Activated CD8-positive, alpha-beta memory T cell treated with anti-CD3 and anti-CD28 coated beads, Interleukin-2, amount 10 ng/mL, durations not matched to agents 7 days and 5 days (primary cell): ENCODE measurements around the gene SLC15A1. TPM values are rescaled to one million over a fixed set of nuclear protein-coding genes. Genes with fewer than 3 reads are reported as not detected.

Source experiments
- ATAC-seq: fragments of 150-1000 bp; cut with Tn5 transposase; one replicate; pipeline ENCODE4 v1.10.0; 2021; ENCODE audit warnings: moderate library complexity
- CTCF ChIA-PET: fragments of 350-600 bp; sonication (Branson Sonifier 250); formaldehyde crosslinking; loops from one replicate; lab custom pipeline; 2021; ENCODE audit warnings: antibody characterized with exemption; lab: Charles Lee
- DNase-seq: peaks from one replicate; pipeline ENCODE4 v3.0.0-alpha.2; 2020
- H3K27ac Mint-ChIP-seq: one replicate; pipeline ENCODE4 v1.8.0; 2021; ENCODE audit warnings: mild to moderate bottlenecking, mixed read lengths
- H3K27me3 Mint-ChIP-seq: one replicate; pipeline ENCODE4 v1.8.0; 2021; ENCODE audit warnings: mixed read lengths
- H3K36me3 Mint-ChIP-seq: one replicate; pipeline ENCODE4 v1.8.0; 2021; ENCODE audit warnings: mild to moderate bottlenecking, mixed read lengths
- H3K4me1 Mint-ChIP-seq: one replicate; pipeline ENCODE4 v1.8.0; 2021; ENCODE audit warnings: mixed read lengths
- H3K4me3 Mint-ChIP-seq: one replicate; pipeline ENCODE4 v1.8.0; 2021; ENCODE audit warnings: mild to moderate bottlenecking, moderate library complexity, mixed read lengths
- H3K9me3 Mint-ChIP-seq: one replicate; pipeline ENCODE4 v1.8.0; 2022; ENCODE audit warnings: low read depth, mixed read lengths
- total RNA-seq, 2 experiments: library from RNA; stranded (reverse); gene quantifications; one replicate each; pipeline ENCODE4 v1.2.3, GENCODE V29; 2021

Gene SLC15A1
- total RNA-seq, 2 experiments from 2014 or later: not detected

DNA sequence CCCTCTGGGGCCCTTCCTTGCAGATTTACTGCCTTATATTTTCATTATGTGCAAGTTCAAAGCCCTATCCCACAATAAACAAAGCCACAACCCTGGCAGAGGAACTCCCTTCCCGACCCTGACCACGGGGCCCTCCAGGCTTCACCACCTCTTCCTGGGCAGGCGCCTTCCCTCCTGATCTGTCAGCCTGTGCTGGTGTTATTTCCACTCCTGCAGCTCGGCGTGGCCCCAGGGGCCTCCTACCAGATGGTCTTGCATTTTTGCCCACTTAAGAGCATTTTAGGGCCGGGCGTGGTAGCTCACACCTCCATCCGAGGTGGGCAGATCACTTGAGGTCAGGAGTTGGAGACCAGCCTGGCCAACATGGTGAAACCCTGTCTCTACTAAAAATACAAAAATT, 22.8 kb downstream of the SLC15A1 start:
- no peaks in the 10 kb centered on the region for H3K9me3 Mint-ChIP-seq
- H3K27ac Mint-ChIP-seq: no peak overlapping the region
- CTCF ChIA-PET: no interaction called here
- no peaks in the 10 kb centered on the region for H3K36me3 Mint-ChIP-seq
- no peaks in the 10 kb centered on the region for H3K27me3 Mint-ChIP-seq
- no peak overlapping the region for H3K4me3 Mint-ChIP-seq
- DNase-seq (no peak), ATAC-seq (no peak)
- H3K4me1 Mint-ChIP-seq: peaks cover 21% of the 10 kb centered on the region

DNA sequence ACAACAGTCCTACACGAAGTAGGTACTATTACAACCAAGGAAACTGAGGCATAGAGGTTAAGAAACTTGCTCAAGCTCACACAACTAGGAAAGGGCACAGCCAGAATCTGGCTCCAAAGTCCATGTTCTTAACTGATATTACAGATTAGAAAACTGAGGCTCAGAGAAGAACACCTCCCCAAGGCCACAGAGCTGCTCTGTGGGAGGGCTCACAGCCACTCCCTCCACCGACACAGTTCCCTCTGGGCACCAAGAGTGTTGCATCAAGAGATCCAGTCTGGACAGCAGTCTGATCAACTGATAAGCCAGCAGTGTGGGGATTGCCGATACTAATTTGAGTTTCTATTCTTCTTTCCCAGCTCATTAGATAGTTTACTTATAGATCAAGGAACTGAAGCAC, 29.5 kb downstream of the SLC15A1 start:
- Mint-ChIP-seq H3K27ac (no peak overlapping the region), H3K27me3 (peaks cover 15% of the 10 kb centered on the region), H3K9me3 (no peaks in the 10 kb centered on the region), H3K36me3 (no peaks in the 10 kb centered on the region), H3K4me3 (no peak overlapping the region), H3K4me1 (no peaks in the 10 kb centered on the region)
- DNase-seq: peak; percentile 29
- no peak for ATAC-seq
- CTCF ChIA-PET: no interaction called here

GRCh38 chr13:98721825-98722510, 30.5 kb downstream of the SLC15A1 start:
- Mint-ChIP-seq H3K36me3 (no peaks in the 10 kb centered on the region), H3K9me3 (no peaks in the 10 kb centered on the region), H3K4me3 (no peak overlapping the region), H3K27ac (no peak overlapping the region), H3K4me1 (no peaks in the 10 kb centered on the region), H3K27me3 (peaks cover 21% of the 10 kb centered on the region)
- CTCF ChIA-PET: no interaction called here
- no peak for ATAC-seq
- DNase-seq: peak; percentile 35

DNA sequence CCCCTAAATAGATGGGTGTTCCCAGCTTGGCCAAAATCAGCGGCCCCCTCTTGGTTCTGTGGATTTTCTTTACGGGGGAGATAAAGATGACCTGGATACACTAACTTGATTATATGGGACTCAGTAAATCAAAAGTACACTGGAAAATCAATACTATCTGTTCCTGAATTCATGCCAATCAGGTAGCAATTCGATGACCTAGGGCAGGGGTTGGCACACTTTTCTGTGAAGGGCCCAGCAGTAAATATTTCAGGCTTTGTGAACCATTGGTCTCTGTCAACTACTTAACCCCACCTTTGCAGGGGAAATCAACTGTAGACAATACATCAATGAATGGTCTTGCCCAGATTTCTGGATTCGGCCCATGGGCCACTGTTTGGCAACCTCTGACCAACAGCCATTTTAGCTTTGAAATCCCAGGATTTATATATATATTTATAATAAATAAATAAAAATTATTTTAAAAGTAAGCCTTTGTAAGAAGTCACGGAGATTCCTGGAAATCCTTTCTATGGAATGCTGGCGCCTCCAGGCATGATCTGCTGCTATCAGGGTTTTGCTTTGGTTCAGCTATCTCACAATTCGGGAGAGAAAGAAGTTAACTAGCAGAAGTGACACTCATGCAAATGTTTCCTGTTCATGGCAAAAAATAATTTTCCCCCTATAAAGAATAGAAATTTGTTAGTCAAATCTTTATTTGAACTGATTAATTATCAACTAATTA, 32.8 kb downstream of the SLC15A1 start:
- CTCF ChIA-PET: no interaction called here
- no peaks in the 10 kb centered on the region for H3K36me3 Mint-ChIP-seq
- H3K4me1 Mint-ChIP-seq: no peaks in the 10 kb centered on the region
- no peaks in the 10 kb centered on the region for H3K9me3 Mint-ChIP-seq
- H3K27ac Mint-ChIP-seq: no peak overlapping the region
- no peak for ATAC-seq
- H3K4me3 Mint-ChIP-seq: no peak overlapping the region
- peak; percentile 12 for DNase-seq
- H3K27me3 Mint-ChIP-seq: peaks cover 25% of the 10 kb centered on the region

- Mint-ChIP-seq H3K27me3 (peaks cover 22% of the 10 kb centered on the region), H3K36me3 (no peaks in the 10 kb centered on the region), H3K27ac (no peak overlapping the region), H3K4me3 (no peak overlapping the region), H3K4me1 (no peaks in the 10 kb centered on the region), H3K9me3 (no peaks in the 10 kb centered on the region)
- CTCF ChIA-PET: no interaction called here
- DNase-seq: peak; percentile 7
- no peak for ATAC-seq
Observed at GRCh38 chr13:98717891-98718290, 34.6 kb downstream of the SLC15A1 start.

GRCh38 chr13:98717256-98717655, 35.2 kb downstream of the SLC15A1 start:
- H3K36me3 Mint-ChIP-seq: no peaks in the 10 kb centered on the region
- H3K9me3 Mint-ChIP-seq: no peaks in the 10 kb centered on the region
- DNase-seq (peak; percentile 14), ATAC-seq (no peak)
- CTCF ChIA-PET: no interaction called here
- H3K4me1 Mint-ChIP-seq: no peaks in the 10 kb centered on the region
- no peak overlapping the region for H3K4me3 Mint-ChIP-seq
- H3K27me3 Mint-ChIP-seq: peaks cover 22% of the 10 kb centered on the region
- no peak overlapping the region for H3K27ac Mint-ChIP-seq

- DNase-seq (peak; percentile 15), ATAC-seq (no peak)
- no peaks in the 10 kb centered on the region for H3K4me1 Mint-ChIP-seq
- no peaks in the 10 kb centered on the region for H3K9me3 Mint-ChIP-seq
- peaks cover 30% of the 10 kb centered on the region for H3K27me3 Mint-ChIP-seq
- no peaks in the 10 kb centered on the region for H3K36me3 Mint-ChIP-seq
- H3K4me3 Mint-ChIP-seq: no peak overlapping the region
- CTCF ChIA-PET: no interaction called here
- H3K27ac Mint-ChIP-seq: no peak overlapping the region
Observed at GRCh38 chr13:98710521-98710920, 42.0 kb downstream of the SLC15A1 start.

DNA sequence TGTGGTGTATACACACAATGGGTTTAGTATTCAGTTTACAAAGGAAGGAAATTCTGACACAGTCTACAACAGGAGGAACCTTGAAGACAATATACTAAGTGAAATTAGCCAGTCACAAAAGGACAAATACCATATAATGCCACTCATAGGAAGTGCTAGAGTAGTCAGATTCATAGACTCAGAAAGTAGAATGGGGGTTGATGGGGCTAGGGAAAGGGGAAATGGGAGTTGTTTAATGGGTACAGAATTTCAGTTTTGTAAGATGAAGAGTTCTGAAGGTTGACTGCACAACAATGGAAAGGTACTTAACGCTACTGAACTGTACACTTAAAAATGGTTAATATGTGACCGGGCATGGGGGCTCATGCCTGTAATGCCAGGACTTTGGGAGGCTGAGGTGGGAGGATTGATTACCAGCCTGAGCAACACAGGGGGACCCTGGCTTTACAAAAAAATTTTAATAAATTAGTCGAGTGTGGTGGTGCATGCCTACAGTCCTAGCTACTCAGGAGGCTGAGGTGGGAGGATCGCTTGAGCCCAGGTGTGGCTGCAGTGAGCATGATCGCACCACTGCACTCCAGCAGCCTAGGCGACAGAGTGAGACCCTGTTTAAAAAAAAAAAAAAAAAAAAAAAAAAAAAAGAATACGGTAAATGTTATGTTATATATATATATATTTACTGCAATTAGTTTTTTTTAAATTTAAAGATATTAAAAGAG, 45.0 kb downstream of the SLC15A1 start:
- no peak overlapping the region for H3K4me3 Mint-ChIP-seq
- no peaks in the 10 kb centered on the region for H3K4me1 Mint-ChIP-seq
- H3K36me3 Mint-ChIP-seq: no peaks in the 10 kb centered on the region
- CTCF ChIA-PET: no interaction called here
- ATAC-seq (no peak), DNase-seq (no peak)
- H3K9me3 Mint-ChIP-seq: no peaks in the 10 kb centered on the region
- peaks cover 40% of the 10 kb centered on the region for H3K27me3 Mint-ChIP-seq
- no peak overlapping the region for H3K27ac Mint-ChIP-seq

DNA sequence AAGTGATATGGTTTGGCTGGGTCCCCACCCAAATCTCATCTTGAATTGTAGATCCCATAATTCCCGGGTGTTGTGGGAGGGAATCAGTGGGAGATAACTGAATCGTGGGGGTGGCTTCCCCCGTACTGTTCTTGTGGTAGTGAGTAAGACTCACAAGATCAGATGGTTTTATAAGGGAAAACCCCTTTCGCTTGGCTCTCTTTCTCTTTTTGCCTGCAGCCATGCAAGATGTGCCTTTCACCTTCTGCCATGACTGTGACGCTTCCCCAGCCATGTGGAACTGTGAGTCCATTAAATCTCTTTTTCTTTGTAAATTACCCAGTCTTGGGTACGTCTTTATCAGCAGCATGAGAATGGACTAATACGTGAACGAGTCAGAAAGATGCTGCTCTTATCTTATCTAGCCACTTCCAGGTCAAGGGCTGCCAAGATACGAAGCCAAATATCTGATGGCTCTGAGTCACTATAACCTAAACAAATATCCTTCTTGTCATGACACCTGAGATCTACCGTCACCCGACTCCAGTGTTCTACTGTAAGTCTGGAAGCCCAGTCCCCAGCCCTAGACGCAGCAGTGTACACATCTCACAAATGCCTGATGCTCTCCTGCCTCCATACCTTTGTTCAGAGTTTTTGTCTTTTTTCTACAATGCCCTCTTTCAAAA, 45.9 kb downstream of the SLC15A1 start:
- DNase-seq (no peak), ATAC-seq (no peak)
- Mint-ChIP-seq H3K27ac (no peak overlapping the region), H3K4me3 (no peak overlapping the region), H3K27me3 (peaks cover 42% of the 10 kb centered on the region), H3K9me3 (no peaks in the 10 kb centered on the region), H3K4me1 (no peaks in the 10 kb centered on the region), H3K36me3 (no peaks in the 10 kb centered on the region)
- CTCF ChIA-PET: no interaction called here

DNA sequence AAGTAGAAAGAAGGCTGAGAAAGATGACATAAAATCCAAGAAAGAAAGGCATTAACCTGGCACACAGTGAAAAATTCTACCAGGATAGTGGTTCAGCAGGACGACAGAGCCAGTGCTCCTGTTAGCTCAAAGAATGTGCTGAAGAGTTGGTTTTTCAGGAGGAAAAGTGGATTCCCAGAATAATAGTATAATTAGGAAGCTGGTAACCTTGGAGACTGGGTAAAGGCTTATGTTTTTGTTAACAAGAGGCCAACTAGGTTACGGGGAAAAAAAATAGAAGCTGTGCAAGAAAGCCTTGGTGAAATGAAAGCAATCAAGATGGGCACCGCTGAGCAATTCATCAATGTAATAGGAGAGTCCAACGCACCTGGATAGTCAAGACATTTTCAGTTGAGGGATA, 54.7 kb downstream of the SLC15A1 start:
- H3K4me3 Mint-ChIP-seq: no peak overlapping the region

DNA sequence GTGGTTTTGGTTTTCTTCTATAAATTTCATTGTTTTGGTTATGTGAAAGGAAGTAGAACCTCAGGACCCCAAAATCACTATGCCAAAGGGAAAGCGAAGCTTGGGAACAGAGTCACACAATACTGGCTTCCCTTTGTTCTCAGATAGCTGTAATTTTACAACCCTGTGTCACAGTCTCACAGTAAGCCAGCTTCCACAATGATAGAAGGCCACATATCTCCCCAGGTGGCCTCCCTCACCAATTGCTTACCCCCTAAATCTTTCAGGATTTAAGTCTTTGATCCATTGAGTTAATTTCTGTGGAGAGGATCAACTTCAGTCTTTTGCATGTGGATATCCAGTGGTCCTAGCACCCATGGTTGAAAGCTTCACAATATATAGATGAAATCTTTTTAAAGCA, 58.7 kb downstream of the SLC15A1 start:
- H3K36me3 Mint-ChIP-seq: no peaks in the 10 kb centered on the region
- peaks cover 17% of the 10 kb centered on the region for H3K27me3 Mint-ChIP-seq
- H3K4me1 Mint-ChIP-seq: no peaks in the 10 kb centered on the region
- no peaks in the 10 kb centered on the region for H3K9me3 Mint-ChIP-seq
- DNase-seq (no peak), ATAC-seq (no peak)
- no peak overlapping the region for H3K4me3 Mint-ChIP-seq
- CTCF ChIA-PET: no interaction called here
- no peak overlapping the region for H3K27ac Mint-ChIP-seq

More for the DNA sequence above, 54.7 kb downstream of the SLC15A1 start:
- DNase-seq (no peak), ATAC-seq (no peak)
- Mint-ChIP-seq H3K27me3 (peaks cover 36% of the 10 kb centered on the region), H3K9me3 (no peaks in the 10 kb centered on the region), H3K4me1 (no peaks in the 10 kb centered on the region), H3K36me3 (no peaks in the 10 kb centered on the region), H3K27ac (no peak overlapping the region)
- CTCF ChIA-PET: no interaction called here

DNA sequence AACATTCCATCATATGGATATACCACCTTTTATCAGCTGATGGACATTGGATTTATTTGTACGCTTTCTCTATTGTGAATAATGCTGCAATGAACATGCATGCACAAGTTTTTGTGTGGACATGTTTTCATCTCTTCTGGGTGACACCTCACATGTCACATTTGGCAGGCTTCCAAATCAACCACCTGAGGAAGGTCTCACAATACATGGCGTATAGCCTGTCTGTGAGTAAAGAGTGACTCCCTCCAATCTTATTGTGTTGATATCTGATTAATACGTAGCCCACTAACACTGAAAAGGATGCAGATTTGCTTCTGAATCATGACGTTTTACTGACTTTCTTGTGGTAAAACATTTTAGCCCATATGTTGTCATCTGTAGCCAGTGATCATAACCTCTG, 61.1 kb downstream of the SLC15A1 start:
- Mint-ChIP-seq H3K4me3 (no peak overlapping the region), H3K9me3 (no peaks in the 10 kb centered on the region), H3K4me1 (no peaks in the 10 kb centered on the region), H3K36me3 (no peaks in the 10 kb centered on the region), H3K27ac (no peak overlapping the region), H3K27me3 (peaks cover 21% of the 10 kb centered on the region)
- CTCF ChIA-PET: no interaction called here
- no peak for DNase-seq
- no peak for ATAC-seq

GRCh38 chr13:98690348-98691022, 62.0 kb downstream of the SLC15A1 start:
- H3K27ac Mint-ChIP-seq: no peak overlapping the region
- H3K9me3 Mint-ChIP-seq: no peaks in the 10 kb centered on the region
- no peaks in the 10 kb centered on the region for H3K36me3 Mint-ChIP-seq
- H3K27me3 Mint-ChIP-seq: peaks cover 14% of the 10 kb centered on the region
- CTCF ChIA-PET: no interaction called here
- ATAC-seq (no peak), DNase-seq (no peak)
- H3K4me3 Mint-ChIP-seq: no peak overlapping the region
- H3K4me1 Mint-ChIP-seq: no peaks in the 10 kb centered on the region
